ENCODE results near the gene LMO7.

The LMO7 gene

DNA sequence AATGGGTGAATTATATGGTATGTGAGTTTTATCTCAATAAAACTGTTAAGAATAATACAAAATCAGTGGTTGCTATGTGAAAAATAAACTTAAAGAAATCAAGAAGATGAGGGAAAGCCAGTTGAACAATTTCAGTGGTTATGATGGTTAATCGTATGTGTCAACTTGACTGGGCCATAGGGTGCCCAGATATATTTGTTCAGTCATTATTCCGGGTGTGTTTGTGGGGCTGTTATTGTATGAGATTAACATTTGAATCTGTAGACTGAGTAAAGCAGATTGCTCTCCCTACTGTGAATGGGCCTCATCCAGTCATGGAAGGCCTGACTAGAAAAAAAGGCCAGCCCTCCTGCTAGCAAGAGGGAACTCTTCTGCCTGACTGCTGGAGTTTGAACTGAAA, 109.3 kb downstream of the LMO7 start:
- no peak for DNase-seq (ENCODE audit: low read depth)
- no peak overlapping the region for H3K4me3 ChIP-seq (ENCODE audit: low read depth, low read length)
- TF ChIP-seq, protein P1, sequence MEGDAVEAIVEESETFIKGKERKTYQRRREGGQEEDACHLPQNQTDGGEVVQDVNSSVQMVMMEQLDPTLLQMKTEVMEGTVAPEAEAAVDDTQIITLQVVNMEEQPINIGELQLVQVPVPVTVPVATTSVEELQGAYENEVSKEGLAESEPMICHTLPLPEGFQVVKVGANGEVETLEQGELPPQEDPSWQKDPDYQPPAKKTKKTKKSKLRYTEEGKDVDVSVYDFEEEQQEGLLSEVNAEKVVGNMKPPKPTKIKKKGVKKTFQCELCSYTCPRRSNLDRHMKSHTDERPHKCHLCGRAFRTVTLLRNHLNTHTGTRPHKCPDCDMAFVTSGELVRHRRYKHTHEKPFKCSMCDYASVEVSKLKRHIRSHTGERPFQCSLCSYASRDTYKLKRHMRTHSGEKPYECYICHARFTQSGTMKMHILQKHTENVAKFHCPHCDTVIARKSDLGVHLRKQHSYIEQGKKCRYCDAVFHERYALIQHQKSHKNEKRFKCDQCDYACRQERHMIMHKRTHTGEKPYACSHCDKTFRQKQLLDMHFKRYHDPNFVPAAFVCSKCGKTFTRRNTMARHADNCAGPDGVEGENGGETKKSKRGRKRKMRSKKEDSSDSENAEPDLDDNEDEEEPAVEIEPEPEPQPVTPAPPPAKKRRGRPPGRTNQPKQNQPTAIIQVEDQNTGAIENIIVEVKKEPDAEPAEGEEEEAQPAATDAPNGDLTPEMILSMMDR (IDR thresholded peaks at IDR 0.05; ENCODE audit: insufficient read depth, low read depth, low read length, missing control alignments): no peak

DNA sequence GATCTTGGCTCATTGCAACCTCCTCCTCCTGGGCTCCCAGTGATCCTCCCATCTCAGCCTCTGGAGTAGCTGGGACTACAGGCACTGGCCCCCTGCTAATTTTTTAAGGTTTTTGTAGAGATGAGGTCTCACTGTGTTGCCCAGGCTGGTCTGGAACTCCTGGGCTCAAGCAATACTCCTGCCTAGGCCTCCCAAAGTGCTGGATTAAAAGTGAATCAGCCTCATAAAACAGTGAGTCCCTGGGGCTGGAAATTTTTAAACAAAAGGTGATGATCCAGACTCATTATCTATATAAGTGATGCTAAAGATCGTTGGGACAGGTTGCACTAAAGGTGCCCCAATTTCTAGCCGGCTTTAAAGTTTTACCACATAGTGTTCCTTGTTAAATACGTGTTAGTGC, 112.7 kb downstream of the LMO7 start:
- TF ChIP-seq, protein P1 (IDR thresholded peaks at IDR 0.05; ENCODE audit: insufficient read depth, low read depth, low read length, missing control alignments): no peak
- no peak for DNase-seq (ENCODE audit: low read depth)
- no peak overlapping the region for H3K4me3 ChIP-seq (ENCODE audit: low read depth, low read length)

DNA sequence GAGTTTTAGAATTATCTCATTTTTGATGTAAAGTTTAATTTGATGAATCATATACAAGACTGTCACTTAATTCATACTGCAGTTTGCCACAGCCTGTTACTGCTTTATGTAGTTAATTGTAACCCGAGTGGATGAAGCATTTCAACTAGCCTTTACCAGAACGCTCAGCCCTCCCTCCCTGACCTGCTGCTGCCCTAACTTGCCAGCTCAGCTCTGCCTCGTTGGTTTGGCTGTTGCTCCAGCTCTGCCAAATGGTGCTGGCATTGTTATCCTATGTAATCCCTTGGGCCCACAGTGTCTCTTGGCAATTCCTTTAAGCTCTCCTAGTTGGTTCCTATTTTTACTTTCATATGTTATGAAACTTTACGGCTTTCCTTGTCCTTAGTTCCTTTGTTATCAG, 113.3 kb downstream of the LMO7 start:
- no peak overlapping the region for H3K4me3 ChIP-seq (ENCODE audit: low read depth, low read length)
- DNase-seq (ENCODE audit: low read depth): no peak
- TF ChIP-seq, protein P1 (IDR thresholded peaks at IDR 0.05; ENCODE audit: insufficient read depth, low read depth, low read length, missing control alignments): no peak

DNA sequence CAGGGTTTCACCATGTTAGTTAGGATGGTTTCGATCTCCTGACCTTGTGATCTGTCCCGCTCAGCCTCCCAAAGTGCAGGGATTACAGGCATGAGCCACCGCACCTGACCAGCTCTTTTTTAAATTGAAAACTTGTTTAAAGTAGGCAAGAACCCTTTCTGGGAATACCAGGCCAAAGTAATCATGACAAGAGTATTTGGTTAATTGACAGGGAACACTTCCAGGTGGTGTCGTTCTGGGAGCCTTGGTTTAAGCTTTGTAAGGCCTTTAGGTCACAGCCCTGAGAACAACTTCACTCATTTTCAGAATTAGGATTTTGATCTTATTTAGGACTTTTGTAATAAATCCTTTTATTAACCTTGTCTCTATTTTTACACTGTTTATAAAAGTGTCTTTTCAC, 115.2 kb downstream of the LMO7 start:
- H3K4me3 ChIP-seq (ENCODE audit: low read depth, low read length): no peak overlapping the region
- no peak for DNase-seq (ENCODE audit: low read depth)

DNA sequence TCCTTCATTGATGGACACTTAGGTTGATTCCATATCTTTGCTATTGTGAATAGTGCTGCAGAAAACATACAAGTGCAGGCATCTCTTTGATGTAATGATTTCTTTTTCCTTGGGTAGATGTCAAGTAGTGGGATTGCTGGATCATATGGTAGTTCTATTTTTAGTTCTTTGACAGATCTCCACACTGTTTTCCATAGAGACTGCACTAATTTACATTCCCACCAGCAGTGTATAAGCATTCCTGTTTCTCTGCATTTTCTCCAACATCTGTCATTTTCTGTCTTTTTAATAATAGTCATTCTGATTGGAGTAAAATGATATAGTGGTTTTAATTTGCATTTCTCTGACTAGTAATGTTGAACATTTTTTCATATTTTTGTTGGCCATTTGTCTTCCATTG, 116.7 kb downstream of the LMO7 start:
- DNase-seq (ENCODE audit: low read depth): no peak
- no peak overlapping the region for H3K4me3 ChIP-seq (ENCODE audit: low read depth, low read length)
- TF ChIP-seq, protein P1 (IDR thresholded peaks at IDR 0.05; ENCODE audit: insufficient read depth, low read depth, low read length, missing control alignments): no peak

More for the DNA sequence above, 115.2 kb downstream of the LMO7 start:
- TF ChIP-seq, protein P1 (IDR thresholded peaks at IDR 0.05; ENCODE audit: insufficient read depth, low read depth, low read length, missing control alignments): no peak

DNA sequence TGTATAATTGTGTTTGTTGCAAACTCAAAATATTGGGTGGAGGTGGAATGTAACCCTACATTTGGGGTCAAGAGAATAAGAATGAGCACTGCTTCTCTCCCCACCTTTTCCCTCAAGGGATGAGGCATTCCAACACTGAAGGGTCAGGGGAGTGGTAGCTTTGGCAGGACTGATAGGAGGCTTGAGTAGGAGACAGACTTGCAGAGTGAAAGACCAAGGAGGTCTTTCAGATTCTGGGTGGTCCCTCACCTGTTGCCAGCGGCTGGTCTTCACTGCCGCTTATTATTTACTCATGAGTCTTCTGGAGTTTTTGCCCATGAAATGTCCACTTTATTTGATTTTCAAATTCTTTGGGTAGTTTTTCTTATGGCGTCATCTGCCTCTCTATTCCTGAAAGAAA, 118.8 kb downstream of the LMO7 start:
- H3K4me3 ChIP-seq (ENCODE audit: low read depth, low read length): no peak overlapping the region
- TF ChIP-seq, protein P1 (IDR thresholded peaks at IDR 0.05; ENCODE audit: insufficient read depth, low read depth, low read length, missing control alignments): no peak
- DNase-seq (ENCODE audit: low read depth): no peak

DNA sequence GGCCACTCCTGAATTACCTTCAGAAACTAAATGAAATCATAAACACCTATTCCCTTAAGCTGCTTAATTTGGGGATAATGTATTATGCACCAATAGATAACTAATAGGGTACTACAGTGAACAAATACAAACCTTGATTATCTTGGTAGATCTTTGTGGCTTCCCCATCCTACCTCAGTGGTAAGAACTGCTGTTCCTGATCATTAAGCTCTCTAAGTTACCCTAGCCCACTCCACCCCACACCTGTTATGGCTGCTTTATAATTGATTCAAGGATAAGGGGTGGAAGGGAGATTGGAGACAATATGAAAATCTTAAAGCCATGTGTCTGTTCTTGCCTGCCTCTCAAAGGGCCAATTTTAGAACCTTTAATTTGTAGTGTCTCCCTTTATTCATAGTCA, 121.2 kb downstream of the LMO7 start:
- TF ChIP-seq, protein P1 (IDR thresholded peaks at IDR 0.05; ENCODE audit: insufficient read depth, low read depth, low read length, missing control alignments): no peak
- DNase-seq (ENCODE audit: low read depth): no peak
- no peak overlapping the region for H3K4me3 ChIP-seq (ENCODE audit: low read depth, low read length)

Measured in GM12865 (cell line).